AG09309 (cell line): Measurements from ENCODE around the gene YPEL5.

Experiments
- DNase-seq: peaks from one replicate; pipeline ENCODE4 v3.0.0-alpha.2; 2010; ENCODE audit warnings: low read depth
- H3K4me3 ChIP-seq: 2 replicates; pipeline ENCODE4 v1.5.1; 2011; ENCODE audit warnings: mild to moderate bottlenecking, low read depth, low read length, moderate library complexity; ENCODE audit not compliant: control insufficient read depth
- TF ChIP-seq, protein P1 (sequence below): IDR thresholded peaks from 2 replicates; pipeline ENCODE4 v1.5.1; 2011; ENCODE audit warnings: mild to moderate bottlenecking, low read depth, low read length, inconsistent platforms; ENCODE audit not compliant: insufficient read depth, control insufficient read depth; ENCODE audit errors: missing control alignments

Gene YPEL5

DNA sequence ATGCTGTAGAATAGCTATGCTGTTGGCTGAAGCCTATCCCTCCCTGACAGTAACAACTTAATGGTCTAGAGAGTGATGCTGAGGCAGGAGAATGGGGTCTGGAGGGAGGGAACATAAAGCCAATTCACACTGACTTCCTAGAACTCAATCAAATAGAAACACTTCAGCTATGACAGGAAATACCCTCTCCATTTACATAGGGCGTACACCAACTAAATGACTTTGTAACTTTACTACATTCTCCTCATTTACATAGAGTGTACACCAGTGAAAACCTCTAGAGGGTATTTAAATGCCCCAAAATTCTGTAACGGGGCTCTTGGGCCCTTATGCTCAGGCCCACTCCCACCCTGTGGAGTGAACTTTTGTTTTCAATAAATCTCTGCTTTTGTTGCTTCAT lies 41.5 kb downstream of the YPEL5 start:
- DNase-seq = no peak
- TF ChIP-seq, protein P1, sequence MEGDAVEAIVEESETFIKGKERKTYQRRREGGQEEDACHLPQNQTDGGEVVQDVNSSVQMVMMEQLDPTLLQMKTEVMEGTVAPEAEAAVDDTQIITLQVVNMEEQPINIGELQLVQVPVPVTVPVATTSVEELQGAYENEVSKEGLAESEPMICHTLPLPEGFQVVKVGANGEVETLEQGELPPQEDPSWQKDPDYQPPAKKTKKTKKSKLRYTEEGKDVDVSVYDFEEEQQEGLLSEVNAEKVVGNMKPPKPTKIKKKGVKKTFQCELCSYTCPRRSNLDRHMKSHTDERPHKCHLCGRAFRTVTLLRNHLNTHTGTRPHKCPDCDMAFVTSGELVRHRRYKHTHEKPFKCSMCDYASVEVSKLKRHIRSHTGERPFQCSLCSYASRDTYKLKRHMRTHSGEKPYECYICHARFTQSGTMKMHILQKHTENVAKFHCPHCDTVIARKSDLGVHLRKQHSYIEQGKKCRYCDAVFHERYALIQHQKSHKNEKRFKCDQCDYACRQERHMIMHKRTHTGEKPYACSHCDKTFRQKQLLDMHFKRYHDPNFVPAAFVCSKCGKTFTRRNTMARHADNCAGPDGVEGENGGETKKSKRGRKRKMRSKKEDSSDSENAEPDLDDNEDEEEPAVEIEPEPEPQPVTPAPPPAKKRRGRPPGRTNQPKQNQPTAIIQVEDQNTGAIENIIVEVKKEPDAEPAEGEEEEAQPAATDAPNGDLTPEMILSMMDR = no peak
- no peak overlapping the region for H3K4me3 ChIP-seq

DNA sequence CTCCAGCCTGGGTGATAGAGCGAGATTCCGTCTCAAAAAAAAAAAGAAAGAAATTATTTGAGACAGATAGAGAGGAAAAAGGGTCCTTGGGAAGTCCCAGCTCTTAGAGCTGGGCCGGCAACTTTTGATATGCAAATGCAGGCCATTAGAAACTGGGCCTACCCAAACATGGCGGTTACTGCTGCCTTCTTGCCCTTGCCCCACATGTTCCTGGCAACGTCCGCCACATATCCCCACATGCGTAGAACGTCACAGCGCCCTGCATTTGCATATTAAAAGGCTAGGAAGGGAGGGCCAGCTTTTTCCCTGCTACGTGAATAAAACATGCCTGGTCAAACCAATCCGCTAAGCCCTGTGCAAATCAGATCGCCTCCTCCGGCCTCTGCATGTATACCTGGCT lies 43.8 kb downstream of the YPEL5 start:
- H3K4me3 ChIP-seq = no peak overlapping the region
- no peak for DNase-seq
- TF ChIP-seq, protein P1 = no peak

- DNase-seq = no peak
- TF ChIP-seq, protein P1 = no peak
Observed at GRCh38 chr2:30191107-30191506, 44.3 kb downstream of the YPEL5 start.

DNA sequence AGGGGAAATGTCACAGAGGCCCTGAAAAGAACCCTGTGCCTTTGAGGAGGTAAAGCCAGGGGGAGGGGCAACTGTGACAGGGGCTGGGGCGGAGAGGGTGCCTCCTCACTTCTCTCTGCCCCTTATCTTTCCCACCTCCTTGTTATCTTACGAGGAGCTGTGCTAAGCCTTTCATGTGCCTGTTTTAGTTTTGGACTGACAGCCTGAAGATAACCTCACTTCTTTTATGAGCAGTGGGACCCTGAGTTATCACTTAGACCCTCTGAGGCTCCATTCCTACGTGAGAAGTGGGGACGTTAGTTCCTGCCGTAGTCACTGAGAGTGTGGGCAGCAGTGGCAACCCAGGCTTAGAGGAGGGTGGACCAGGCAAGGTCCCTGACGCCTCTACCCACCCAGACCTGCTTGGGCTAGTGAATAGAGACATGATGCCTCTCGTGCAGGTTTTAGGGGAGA lies 45.0 kb downstream of the YPEL5 start:
- no peak overlapping the region for H3K4me3 ChIP-seq
- no peak for DNase-seq
- TF ChIP-seq, protein P1 = no peak

More at GRCh38 chr2:30191107-30191506, 44.3 kb downstream of the YPEL5 start:
- no peak overlapping the region for H3K4me3 ChIP-seq

- H3K4me3 ChIP-seq = no peak overlapping the region
- TF ChIP-seq, protein P1 = no peak
- no peak for DNase-seq
Observed at GRCh38 chr2:30192314-30192713, 45.5 kb downstream of the YPEL5 start.

DNA sequence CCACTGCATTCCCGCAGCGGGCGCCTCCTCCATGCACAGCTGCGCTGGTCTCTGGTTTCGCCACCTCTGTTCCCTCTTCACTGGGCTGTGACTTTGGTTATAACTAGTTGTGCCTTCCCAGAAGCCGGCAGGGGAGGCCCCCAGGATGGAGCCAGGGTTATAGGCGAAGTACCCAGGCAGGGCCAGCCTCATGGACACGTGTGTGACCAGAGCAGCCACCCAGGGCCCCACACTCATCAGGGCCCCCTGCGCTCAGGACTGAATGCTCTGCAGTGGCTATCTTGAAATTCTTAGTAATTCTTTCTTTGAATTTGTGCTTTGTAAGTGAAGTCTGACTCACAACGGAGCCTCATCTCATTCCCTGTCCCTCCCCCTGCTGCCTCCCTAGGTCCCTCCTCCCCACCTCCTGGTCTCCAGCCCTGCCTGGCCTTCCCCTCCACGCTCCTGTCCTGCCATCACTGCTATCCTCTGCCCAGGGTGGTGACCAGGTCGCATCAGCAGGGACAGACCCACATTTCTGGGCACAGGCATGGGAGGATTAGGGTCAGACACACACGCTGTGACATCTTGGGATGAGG lies 46.4 kb downstream of the YPEL5 start:
- no peak for DNase-seq
- TF ChIP-seq, protein P1 = no peak
- no peak overlapping the region for H3K4me3 ChIP-seq
